HEK293 (cell line): ENCODE data around the gene KIZ.

Experiments
- CTCF ChIA-PET: fragments of 350-600 bp; formaldehyde crosslinking; extraction: SDS; loops from one replicate; lab custom pipeline; 2021; ENCODE audit warnings: antibody characterized with exemption; lab: Yijun Ruan, JAX
- POLR2A ChIA-PET: fragments of 300-600 bp; formaldehyde crosslinking; extraction: SDS; loops from one replicate; lab custom pipeline; 2020; ENCODE audit warnings: antibody characterized with exemption, inconsistent platforms; lab: Yijun Ruan, JAX
- H3K27ac ChIP-seq: fragments of 200-500 bp; sonication (Bioruptor generic); 2 replicates; pipeline ENCODE4 v1.5.1; 2014; ENCODE audit warnings: low read depth, low read length, control low read depth, inconsistent platforms; ENCODE audit errors: extremely low read depth
- H3K36me3 ChIP-seq, 2 experiments: fragments of 200-500 bp in 1 of 2; sonication (Bioruptor generic) in 1 of 2; 1 replicate in 1 of 2; 2 replicates in 1 of 2; pipeline ENCODE4 v1.5.1; 2014 to 2017; ENCODE audit warnings: inconsistent platforms in 2 of 2, low read length in 2 of 2; ENCODE audit not compliant: control insufficient read depth in 2 of 2, insufficient read depth in 1 of 2
- H3K4me1 ChIP-seq: fragments of 200-500 bp; sonication (Bioruptor generic); 2 replicates; pipeline ENCODE4 v1.5.1; 2014; ENCODE audit warnings: mild to moderate bottlenecking, low read length, inconsistent platforms; ENCODE audit not compliant: control insufficient read depth, insufficient read depth
- H3K4me3 ChIP-seq: 2 replicates; pipeline ENCODE4 v1.5.1; 2011; ENCODE audit warnings: low read depth, mild to moderate bottlenecking, control low read depth, low read length, moderate library complexity
- H3K9me3 ChIP-seq: fragments of 200-500 bp; sonication (Bioruptor generic); 2 replicates; pipeline ENCODE4 v1.5.1; 2014; ENCODE audit warnings: low read depth, low read length, inconsistent platforms; ENCODE audit not compliant: control insufficient read depth, insufficient read depth
- HOXC10 ChIP-seq: sonication (generic); formaldehyde crosslinking; IDR thresholded peaks from 2 replicates; pipeline ENCODE4 v1.8.1; 2023; ENCODE audit warnings: mild to moderate bottlenecking, missing genetic modification reagents
- KLF7 ChIP-seq: fragments of 450-650 bp; formaldehyde crosslinking; IDR thresholded peaks from 2 replicates; pipeline ENCODE4 v1.5.1; 2016; ENCODE audit warnings: missing biosample characterization, missing genetic modification characterization, borderline replicate concordance
- KLF9 ChIP-seq: fragments of 450-650 bp; formaldehyde crosslinking; IDR thresholded peaks from 2 replicates; pipeline ENCODE4 v1.5.1; 2016; ENCODE audit warnings: missing biosample characterization, missing genetic modification characterization, low read depth
- MEIS1 ChIP-seq: sonication (generic); formaldehyde crosslinking; IDR thresholded peaks from 2 replicates; pipeline ENCODE4 v1.8.1; 2022; ENCODE audit warnings: missing genetic modification reagents, mild to moderate bottlenecking, borderline replicate concordance
- TSHZ1 ChIP-seq: fragments of 450-650 bp; formaldehyde crosslinking; IDR thresholded peaks from 2 replicates; pipeline ENCODE4 v1.5.1; 2016; ENCODE audit warnings: missing biosample characterization, missing genetic modification characterization, borderline replicate concordance
- WT1 ChIP-seq: fragments of 450-650 bp; formaldehyde crosslinking; IDR thresholded peaks from 2 replicates; pipeline ENCODE4 v1.5.1; 2016; ENCODE audit warnings: missing biosample characterization, missing genetic modification characterization
- ZNF202 ChIP-seq: fragments of 450-650 bp; formaldehyde crosslinking; IDR thresholded peaks from 2 replicates; pipeline ENCODE4 v1.5.1; 2016; ENCODE audit warnings: missing biosample characterization, missing genetic modification characterization, borderline replicate concordance
- ZNF239 ChIP-seq: fragments of 450-650 bp; formaldehyde crosslinking; IDR thresholded peaks from 2 replicates; pipeline ENCODE4 v1.5.1; 2016; ENCODE audit warnings: missing biosample characterization, missing genetic modification characterization
- ZNF248 ChIP-seq: fragments of 450-650 bp; formaldehyde crosslinking; IDR thresholded peaks from 2 replicates; pipeline ENCODE4 v1.5.1; 2017; ENCODE audit warnings: missing biosample characterization, missing genetic modification characterization
- ZNF501 ChIP-seq: fragments of 450-650 bp; formaldehyde crosslinking; IDR thresholded peaks from 2 replicates; pipeline ENCODE4 v1.5.1; 2016; ENCODE audit warnings: missing biosample characterization, missing genetic modification characterization
- ZNF544 ChIP-seq: fragments of 450-650 bp; formaldehyde crosslinking; IDR thresholded peaks from 2 replicates; pipeline ENCODE4 v1.5.0; 2017; ENCODE audit warnings: missing biosample characterization, missing genetic modification characterization
- ZNF549 ChIP-seq: fragments of 450-650 bp; IDR thresholded peaks from 2 replicates; pipeline ENCODE4 v1.5.1; 2018; ENCODE audit warnings: missing biosample characterization, missing genetic modification characterization, mild to moderate bottlenecking, inconsistent platforms, moderate library complexity
- ZNF645 ChIP-seq: fragments of 450-650 bp; formaldehyde crosslinking; IDR thresholded peaks from 2 replicates; pipeline ENCODE4; 2016; ENCODE audit warnings: missing biosample characterization, missing genetic modification characterization
- TF ChIP-seq, protein P1 (sequence below): fragments of 450-650 bp; formaldehyde crosslinking; IDR thresholded peaks from 2 replicates; pipeline ENCODE4 v1.5.1; 2016; ENCODE audit warnings: missing biosample characterization, missing genetic modification characterization
- TF ChIP-seq, protein P2 (sequence below): fragments of 450-650 bp; IDR thresholded peaks from 2 replicates; pipeline ENCODE4 v1.5.1; 2018; ENCODE audit warnings: missing biosample characterization, mild to moderate bottlenecking, missing genetic modification characterization
- TF ChIP-seq, protein P3 (sequence below): fragments of 450-650 bp; formaldehyde crosslinking; IDR thresholded peaks from 2 replicates; pipeline ENCODE4 v1.5.1; 2017; ENCODE audit warnings: missing biosample characterization, missing genetic modification characterization
- TF ChIP-seq, protein P4 (sequence below): fragments of 450-650 bp; formaldehyde crosslinking; IDR thresholded peaks from 2 replicates; pipeline ENCODE4 v1.5.1; 2016; ENCODE audit warnings: missing biosample characterization, missing genetic modification characterization
- TF ChIP-seq, protein P5 (sequence below): fragments of 450-650 bp; formaldehyde crosslinking; IDR thresholded peaks from 2 replicates; pipeline ENCODE4 v1.5.1; 2017; ENCODE audit warnings: missing biosample characterization, missing genetic modification characterization

KIZ gene

GRCh38 chr20:21206584-21206983 lies 80.7 kb downstream of the KIZ start:
- Histone ChIP-seq H3K4me1 (peaks cover 5% of the 10 kb centered on the region; the same call in 1 of the 2 replicates), H3K9me3 (no peaks in the 10 kb centered on the region), H3K4me3 (no peak overlapping the region), H3K27ac (no peak overlapping the region), H3K36me3 (peaks cover 0 to 4% of the 10 kb centered on the region in 2 experiments; a peak in 1 of 3 replicates)
- CTCF ChIA-PET = interaction anchor here (0.7 kb wide), 1 partner anchor 442 kb away, joined by 3 read pairs; no protein-coding TSS in a partner anchor
- POLR2A ChIA-PET = no interaction called here
- TF ChIP-seq KLF7 (no peak), ZNF248 (no peak), ZNF501 (no peak), ZNF202 (no peak), HOXC10 (CRISPR knock-in tag) (no peak), ZNF645 (tag by site-specific recombination) (no peak)
- TF ChIP-seq, protein P1, sequence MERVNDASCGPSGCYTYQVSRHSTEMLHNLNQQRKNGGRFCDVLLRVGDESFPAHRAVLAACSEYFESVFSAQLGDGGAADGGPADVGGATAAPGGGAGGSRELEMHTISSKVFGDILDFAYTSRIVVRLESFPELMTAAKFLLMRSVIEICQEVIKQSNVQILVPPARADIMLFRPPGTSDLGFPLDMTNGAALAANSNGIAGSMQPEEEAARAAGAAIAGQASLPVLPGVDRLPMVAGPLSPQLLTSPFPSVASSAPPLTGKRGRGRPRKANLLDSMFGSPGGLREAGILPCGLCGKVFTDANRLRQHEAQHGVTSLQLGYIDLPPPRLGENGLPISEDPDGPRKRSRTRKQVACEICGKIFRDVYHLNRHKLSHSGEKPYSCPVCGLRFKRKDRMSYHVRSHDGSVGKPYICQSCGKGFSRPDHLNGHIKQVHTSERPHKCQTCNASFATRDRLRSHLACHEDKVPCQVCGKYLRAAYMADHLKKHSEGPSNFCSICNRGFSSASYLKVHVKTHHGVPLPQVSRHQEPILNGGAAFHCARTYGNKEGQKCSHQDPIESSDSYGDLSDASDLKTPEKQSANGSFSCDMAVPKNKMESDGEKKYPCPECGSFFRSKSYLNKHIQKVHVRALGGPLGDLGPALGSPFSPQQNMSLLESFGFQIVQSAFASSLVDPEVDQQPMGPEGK = no peak

DNA sequence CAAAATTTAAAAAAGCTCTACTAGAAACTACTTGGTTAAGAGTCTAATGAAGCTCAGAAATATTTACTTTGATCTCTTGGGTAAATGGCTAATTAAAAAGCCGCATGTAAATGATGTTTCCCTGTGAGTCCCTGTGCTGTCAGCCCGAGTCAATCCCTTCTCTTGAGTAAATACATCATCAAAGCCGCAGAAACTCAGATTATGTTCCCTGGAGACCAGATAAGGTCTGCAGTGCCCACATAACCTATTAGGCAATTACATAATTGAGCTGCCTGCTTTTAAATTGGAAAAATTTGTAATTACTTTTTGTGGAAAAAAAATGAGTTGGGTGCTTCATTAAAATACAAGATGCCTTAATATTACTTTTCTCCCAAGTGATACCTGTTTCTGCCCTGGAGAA lies 83.1 kb downstream of the KIZ start:
- CTCF ChIA-PET = interaction anchor here (0.7 to 2.0 kb wide), 2 partner anchors 27 to 383 kb away, joined by 6 read pairs; no protein-coding TSS in a partner anchor
- no peak for TF ChIP-seq ZNF544 (tag by site-specific recombination)
- TF ChIP-seq KLF9 (tag by site-specific recombination) = no peak
- TF ChIP-seq, protein P2, sequence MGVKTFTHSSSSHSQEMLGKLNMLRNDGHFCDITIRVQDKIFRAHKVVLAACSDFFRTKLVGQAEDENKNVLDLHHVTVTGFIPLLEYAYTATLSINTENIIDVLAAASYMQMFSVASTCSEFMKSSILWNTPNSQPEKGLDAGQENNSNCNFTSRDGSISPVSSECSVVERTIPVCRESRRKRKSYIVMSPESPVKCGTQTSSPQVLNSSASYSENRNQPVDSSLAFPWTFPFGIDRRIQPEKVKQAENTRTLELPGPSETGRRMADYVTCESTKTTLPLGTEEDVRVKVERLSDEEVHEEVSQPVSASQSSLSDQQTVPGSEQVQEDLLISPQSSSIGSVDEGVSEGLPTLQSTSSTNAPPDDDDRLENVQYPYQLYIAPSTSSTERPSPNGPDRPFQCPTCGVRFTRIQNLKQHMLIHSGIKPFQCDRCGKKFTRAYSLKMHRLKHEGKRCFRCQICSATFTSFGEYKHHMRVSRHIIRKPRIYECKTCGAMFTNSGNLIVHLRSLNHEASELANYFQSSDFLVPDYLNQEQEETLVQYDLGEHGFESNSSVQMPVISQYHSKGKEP (tag by site-specific recombination) = no peak
- TF ChIP-seq, protein P3, sequence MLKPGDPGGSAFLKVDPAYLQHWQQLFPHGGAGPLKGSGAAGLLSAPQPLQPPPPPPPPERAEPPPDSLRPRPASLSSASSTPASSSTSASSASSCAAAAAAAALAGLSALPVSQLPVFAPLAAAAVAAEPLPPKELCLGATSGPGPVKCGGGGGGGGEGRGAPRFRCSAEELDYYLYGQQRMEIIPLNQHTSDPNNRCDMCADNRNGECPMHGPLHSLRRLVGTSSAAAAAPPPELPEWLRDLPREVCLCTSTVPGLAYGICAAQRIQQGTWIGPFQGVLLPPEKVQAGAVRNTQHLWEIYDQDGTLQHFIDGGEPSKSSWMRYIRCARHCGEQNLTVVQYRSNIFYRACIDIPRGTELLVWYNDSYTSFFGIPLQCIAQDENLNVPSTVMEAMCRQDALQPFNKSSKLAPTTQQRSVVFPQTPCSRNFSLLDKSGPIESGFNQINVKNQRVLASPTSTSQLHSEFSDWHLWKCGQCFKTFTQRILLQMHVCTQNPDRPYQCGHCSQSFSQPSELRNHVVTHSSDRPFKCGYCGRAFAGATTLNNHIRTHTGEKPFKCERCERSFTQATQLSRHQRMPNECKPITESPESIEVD (tag by site-specific recombination) = peak; percentile 68
- no peak for TF ChIP-seq ZNF549 (tag by site-specific recombination)
- TF ChIP-seq TSHZ1 = no peak
- TF ChIP-seq, protein P4, sequence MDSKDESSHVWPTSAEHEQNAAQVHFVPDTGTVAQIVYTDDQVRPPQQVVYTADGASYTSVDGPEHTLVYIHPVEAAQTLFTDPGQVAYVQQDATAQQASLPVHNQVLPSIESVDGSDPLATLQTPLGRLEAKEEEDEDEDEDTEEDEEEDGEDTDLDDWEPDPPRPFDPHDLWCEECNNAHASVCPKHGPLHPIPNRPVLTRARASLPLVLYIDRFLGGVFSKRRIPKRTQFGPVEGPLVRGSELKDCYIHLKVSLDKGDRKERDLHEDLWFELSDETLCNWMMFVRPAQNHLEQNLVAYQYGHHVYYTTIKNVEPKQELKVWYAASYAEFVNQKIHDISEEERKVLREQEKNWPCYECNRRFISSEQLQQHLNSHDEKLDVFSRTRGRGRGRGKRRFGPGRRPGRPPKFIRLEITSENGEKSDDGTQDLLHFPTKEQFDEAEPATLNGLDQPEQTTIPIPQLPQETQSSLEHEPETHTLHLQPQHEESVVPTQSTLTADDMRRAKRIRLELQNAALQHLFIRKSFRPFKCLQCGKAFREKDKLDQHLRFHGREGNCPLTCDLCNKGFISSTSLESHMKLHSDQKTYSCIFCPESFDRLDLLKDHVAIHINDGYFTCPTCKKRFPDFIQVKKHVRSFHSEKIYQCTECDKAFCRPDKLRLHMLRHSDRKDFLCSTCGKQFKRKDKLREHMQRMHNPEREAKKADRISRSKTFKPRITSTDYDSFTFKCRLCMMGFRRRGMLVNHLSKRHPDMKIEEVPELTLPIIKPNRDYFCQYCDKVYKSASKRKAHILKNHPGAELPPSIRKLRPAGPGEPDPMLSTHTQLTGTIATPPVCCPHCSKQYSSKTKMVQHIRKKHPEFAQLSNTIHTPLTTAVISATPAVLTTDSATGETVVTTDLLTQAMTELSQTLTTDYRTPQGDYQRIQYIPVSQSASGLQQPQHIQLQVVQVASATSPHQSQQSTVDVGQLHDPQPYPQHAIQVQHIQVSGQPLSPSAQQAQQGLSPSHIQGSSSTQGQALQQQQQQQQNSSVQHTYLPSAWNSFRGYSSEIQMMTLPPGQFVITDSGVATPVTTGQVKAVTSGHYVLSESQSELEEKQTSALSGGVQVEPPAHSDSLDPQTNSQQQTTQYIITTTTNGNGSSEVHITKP (tag by site-specific recombination) = no peak
- peak; percentile 92; the same call in 1 of the 2 replicates for TF ChIP-seq ZNF239 (tag by site-specific recombination)
- TF ChIP-seq, protein P5, sequence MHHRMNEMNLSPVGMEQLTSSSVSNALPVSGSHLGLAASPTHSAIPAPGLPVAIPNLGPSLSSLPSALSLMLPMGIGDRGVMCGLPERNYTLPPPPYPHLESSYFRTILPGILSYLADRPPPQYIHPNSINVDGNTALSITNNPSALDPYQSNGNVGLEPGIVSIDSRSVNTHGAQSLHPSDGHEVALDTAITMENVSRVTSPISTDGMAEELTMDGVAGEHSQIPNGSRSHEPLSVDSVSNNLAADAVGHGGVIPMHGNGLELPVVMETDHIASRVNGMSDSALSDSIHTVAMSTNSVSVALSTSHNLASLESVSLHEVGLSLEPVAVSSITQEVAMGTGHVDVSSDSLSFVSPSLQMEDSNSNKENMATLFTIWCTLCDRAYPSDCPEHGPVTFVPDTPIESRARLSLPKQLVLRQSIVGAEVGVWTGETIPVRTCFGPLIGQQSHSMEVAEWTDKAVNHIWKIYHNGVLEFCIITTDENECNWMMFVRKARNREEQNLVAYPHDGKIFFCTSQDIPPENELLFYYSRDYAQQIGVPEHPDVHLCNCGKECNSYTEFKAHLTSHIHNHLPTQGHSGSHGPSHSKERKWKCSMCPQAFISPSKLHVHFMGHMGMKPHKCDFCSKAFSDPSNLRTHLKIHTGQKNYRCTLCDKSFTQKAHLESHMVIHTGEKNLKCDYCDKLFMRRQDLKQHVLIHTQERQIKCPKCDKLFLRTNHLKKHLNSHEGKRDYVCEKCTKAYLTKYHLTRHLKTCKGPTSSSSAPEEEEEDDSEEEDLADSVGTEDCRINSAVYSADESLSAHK = no peak
- no peak for TF ChIP-seq MEIS1 (CRISPR knock-in tag)
- TF ChIP-seq WT1 (tag by site-specific recombination) = no peak

More for the DNA sequence above, 83.1 kb downstream of the KIZ start:
- Histone ChIP-seq H3K4me1 (no peaks in the 10 kb centered on the region), H3K27ac (no peak overlapping the region), H3K36me3 (peaks cover 0 to 4% of the 10 kb centered on the region in 2 experiments; a peak in 1 of 3 replicates), H3K4me3 (no peak overlapping the region), H3K9me3 (no peaks in the 10 kb centered on the region)
- POLR2A ChIA-PET = no interaction called here
